ENCODE results near the gene KLHL13.

DNA sequence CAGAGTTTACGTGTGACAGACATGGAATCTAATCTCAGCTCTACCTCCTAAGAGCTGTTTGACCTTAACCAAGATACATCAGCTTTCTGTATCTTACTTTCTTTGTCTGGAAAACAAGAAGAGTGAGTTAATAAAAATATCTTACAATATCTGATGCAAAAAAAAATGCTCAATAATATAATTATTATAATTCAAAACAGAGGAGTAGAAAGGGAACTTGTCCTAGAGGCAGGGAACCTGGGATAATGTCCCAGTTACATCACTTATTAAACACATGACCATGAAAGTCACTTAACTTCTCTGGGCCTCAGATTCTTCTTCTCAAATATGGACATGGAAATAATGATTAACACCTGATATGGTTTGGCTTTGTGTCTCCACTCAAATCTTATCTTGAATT lies 256.1 kb downstream of the KLHL13 start:
- TF ChIP-seq POLR2AphosphoS5 (IDR thresholded peaks at IDR 0.05), result no peak
- TF ChIP-seq CTCF (IDR thresholded peaks at IDR 0.05), result no peak

Data from gastroesophageal sphincter (tissue), 3 donors.